ENCODE data around the gene C3orf52. TPM values are rescaled to one million over a fixed set of nuclear protein-coding genes. Genes with fewer than 3 reads are reported as not detected.

Gene C3orf52
- polyA plus RNA-seq, 1 donor (not counting 4 experiments of a cell fraction or from before 2014, with no cell fraction given): 15.8 TPM

DNA sequence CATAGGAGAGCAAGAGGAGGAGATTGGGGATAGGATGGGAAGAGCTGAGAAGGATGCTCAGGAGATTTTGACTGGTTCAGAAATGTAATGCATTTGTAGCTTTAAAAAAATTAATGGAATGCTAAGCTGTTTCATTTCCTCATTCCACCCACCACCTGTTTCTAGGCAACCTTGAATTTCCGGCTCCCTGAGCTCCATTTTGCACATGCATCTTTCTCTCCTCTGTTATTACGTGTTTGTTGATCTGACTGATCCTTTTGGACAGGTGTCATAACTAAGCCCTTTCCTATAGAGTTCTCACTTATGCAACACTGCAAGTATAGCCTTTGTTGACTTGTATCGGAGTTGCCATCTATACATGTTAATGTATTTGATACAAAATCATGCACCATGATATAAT lies 47.3 kb upstream of the C3orf52 start:
- H3K9ac ChIP-seq (ENCODE audit: control insufficient read depth, extremely low read depth, insufficient read depth, low read length): no peak overlapping the region
- no peaks in the 10 kb centered on the region for H3K9me3 ChIP-seq (ENCODE audit: control insufficient read depth, low read depth, low read length)
- TF ChIP-seq, protein P1, sequence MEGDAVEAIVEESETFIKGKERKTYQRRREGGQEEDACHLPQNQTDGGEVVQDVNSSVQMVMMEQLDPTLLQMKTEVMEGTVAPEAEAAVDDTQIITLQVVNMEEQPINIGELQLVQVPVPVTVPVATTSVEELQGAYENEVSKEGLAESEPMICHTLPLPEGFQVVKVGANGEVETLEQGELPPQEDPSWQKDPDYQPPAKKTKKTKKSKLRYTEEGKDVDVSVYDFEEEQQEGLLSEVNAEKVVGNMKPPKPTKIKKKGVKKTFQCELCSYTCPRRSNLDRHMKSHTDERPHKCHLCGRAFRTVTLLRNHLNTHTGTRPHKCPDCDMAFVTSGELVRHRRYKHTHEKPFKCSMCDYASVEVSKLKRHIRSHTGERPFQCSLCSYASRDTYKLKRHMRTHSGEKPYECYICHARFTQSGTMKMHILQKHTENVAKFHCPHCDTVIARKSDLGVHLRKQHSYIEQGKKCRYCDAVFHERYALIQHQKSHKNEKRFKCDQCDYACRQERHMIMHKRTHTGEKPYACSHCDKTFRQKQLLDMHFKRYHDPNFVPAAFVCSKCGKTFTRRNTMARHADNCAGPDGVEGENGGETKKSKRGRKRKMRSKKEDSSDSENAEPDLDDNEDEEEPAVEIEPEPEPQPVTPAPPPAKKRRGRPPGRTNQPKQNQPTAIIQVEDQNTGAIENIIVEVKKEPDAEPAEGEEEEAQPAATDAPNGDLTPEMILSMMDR (optimal IDR thresholded peaks at IDR 0.05 in 1 of 3, IDR thresholded peaks at IDR 0.05 in 1 of 3, conservative IDR thresholded peaks at IDR 0.05 in 1 of 3; ENCODE audit: extremely low read depth in 1 of 3, insufficient read depth in 2 of 3, low read length in 3 of 3): no peak
- TF ChIP-seq EZH2 (IDR thresholded peaks at IDR 0.05; ENCODE audit: low read length): no peak
- no peak overlapping the region for H3K4me3 ChIP-seq (ENCODE audit: control insufficient read depth in 2 of 3, extremely low read depth in 1 of 3, insufficient read depth in 2 of 3, low read depth in 1 of 3, low read length in 3 of 3)
- dilution Hi-C loops (cut with MboI; ENCODE audit: extremely low pct_ligation_motif_present, low sequenced_read_pairs): no loop called here
- H3K4me2 ChIP-seq (ENCODE audit: control insufficient read depth, extremely low read depth, insufficient read depth, low read depth, low read length): no peak overlapping the region
- H3K36me3 ChIP-seq (ENCODE audit: control insufficient read depth in 2 of 2, extremely low read depth in 1 of 2, insufficient read depth in 2 of 2, low read length in 2 of 2): no peaks in the 10 kb centered on the region
- no peaks in the 10 kb centered on the region for H3K27me3 ChIP-seq (ENCODE audit: control insufficient read depth, extremely low read depth, insufficient read depth, low read length)
- no peaks in the 10 kb centered on the region for H4K20me1 ChIP-seq (ENCODE audit: control insufficient read depth, extremely low read depth, insufficient read depth, low read length)
- H2AFZ ChIP-seq (ENCODE audit: control insufficient read depth, low read length): peak overlapping the region; percentile 3
- peaks cover 10% of the 10 kb centered on the region for H3K4me1 ChIP-seq (ENCODE audit: control insufficient read depth, extremely low read depth, insufficient read depth, low read length)
- no peak overlapping the region for H3K27ac ChIP-seq (ENCODE audit: control insufficient read depth, insufficient read depth, low read length)
- FAIRE-seq: peak; percentile 87
- DNase-seq (ENCODE audit: low read depth, low spot score): peak; percentile 7
- H3K9me1 ChIP-seq (ENCODE audit: control insufficient read depth, extremely low read depth, insufficient read depth, low read length): no peaks in the 10 kb centered on the region
- no peaks in the 10 kb centered on the region for H3K79me2 ChIP-seq (ENCODE audit: control insufficient read depth, insufficient read depth, low read length)

DNA sequence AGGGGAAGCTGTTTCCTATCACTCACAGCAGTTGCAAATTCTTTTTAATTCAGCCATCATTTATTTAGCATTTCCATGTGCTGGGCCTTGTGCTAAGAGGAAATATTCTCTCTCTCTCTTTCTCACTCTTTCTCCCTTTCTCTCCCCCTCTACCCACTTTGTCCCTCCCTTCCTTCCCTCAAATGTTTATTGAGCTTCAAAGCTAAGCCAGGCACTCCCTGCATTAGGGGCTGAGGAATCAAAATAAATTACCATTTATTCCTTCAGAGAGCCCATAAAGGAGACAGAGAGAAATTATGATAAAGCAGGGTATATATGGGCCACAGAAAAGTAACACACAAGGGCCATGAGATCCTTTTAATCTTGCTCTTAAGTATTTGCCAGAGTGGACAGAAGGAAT lies 44.9 kb upstream of the C3orf52 start:
- DNase-seq (ENCODE audit: low read depth, low spot score) (no peak), FAIRE-seq (no peak)
- Histone ChIP-seq H3K4me1 (ENCODE audit: control insufficient read depth, extremely low read depth, insufficient read depth, low read length) (peaks cover 10% of the 10 kb centered on the region), H3K4me2 (ENCODE audit: control insufficient read depth, extremely low read depth, insufficient read depth, low read depth, low read length) (no peak overlapping the region), H4K20me1 (ENCODE audit: control insufficient read depth, extremely low read depth, insufficient read depth, low read length) (no peaks in the 10 kb centered on the region), H3K36me3 (ENCODE audit: control insufficient read depth in 2 of 2, extremely low read depth in 1 of 2, insufficient read depth in 2 of 2, low read length in 2 of 2) (no peaks in the 10 kb centered on the region), H3K27me3 (ENCODE audit: control insufficient read depth, extremely low read depth, insufficient read depth, low read length) (no peaks in the 10 kb centered on the region), H3K79me2 (ENCODE audit: control insufficient read depth, insufficient read depth, low read length) (no peaks in the 10 kb centered on the region), H2AFZ (ENCODE audit: control insufficient read depth, low read length) (no peak overlapping the region), H3K9me3 (ENCODE audit: control insufficient read depth, low read depth, low read length) (no peaks in the 10 kb centered on the region), H3K9ac (ENCODE audit: control insufficient read depth, extremely low read depth, insufficient read depth, low read length) (no peak overlapping the region), H3K9me1 (ENCODE audit: control insufficient read depth, extremely low read depth, insufficient read depth, low read length) (no peaks in the 10 kb centered on the region), H3K27ac (ENCODE audit: control insufficient read depth, insufficient read depth, low read length) (no peak overlapping the region), H3K4me3 (ENCODE audit: control insufficient read depth in 2 of 3, extremely low read depth in 1 of 3, insufficient read depth in 2 of 3, low read depth in 1 of 3, low read length in 3 of 3) (no peak overlapping the region)
- TF ChIP-seq, protein P1 (optimal IDR thresholded peaks at IDR 0.05 in 1 of 3, IDR thresholded peaks at IDR 0.05 in 1 of 3, conservative IDR thresholded peaks at IDR 0.05 in 1 of 3; ENCODE audit: extremely low read depth in 1 of 3, insufficient read depth in 2 of 3, low read length in 3 of 3): no peak
- TF ChIP-seq EZH2 (IDR thresholded peaks at IDR 0.05; ENCODE audit: low read length): no peak
- dilution Hi-C loops (cut with MboI; ENCODE audit: extremely low pct_ligation_motif_present, low sequenced_read_pairs): no loop called here
